Activated CD8-positive, alpha-beta T cell treated with anti-CD3 and anti-CD28 coated beads, Interleukin-2, amount 10 ng/mL, durations not matched to agents 7 days and 5 days (primary cell): ENCODE data around the gene GADD45A. TPM values are rescaled to one million over a fixed set of nuclear protein-coding genes. Genes with fewer than 3 reads are reported as not detected.

Experiments
- ATAC-seq: fragments of 150-1000 bp; cut with Tn5 transposase; one replicate; pipeline ENCODE4 v1.10.0; 2021; ENCODE audit warnings: moderate library complexity
- CTCF ChIA-PET: fragments of 350-600 bp; sonication (Branson Sonifier 250); formaldehyde crosslinking; loops from one replicate; lab custom pipeline; 2021; ENCODE audit warnings: antibody characterized with exemption; lab: Charles Lee
- POLR2A ChIA-PET: fragments of 350-600 bp; sonication (Branson Sonifier 250); formaldehyde crosslinking; loops from one replicate; lab custom pipeline; 2021; ENCODE audit warnings: antibody characterized with exemption; lab: Charles Lee
- DNase-seq: peaks from one replicate; pipeline ENCODE4 v3.0.0-alpha.2; 2020
- H3K27ac Mint-ChIP-seq: one replicate; pipeline ENCODE4 v1.8.0; 2021; ENCODE audit warnings: mild to moderate bottlenecking, mixed read lengths
- H3K27me3 Mint-ChIP-seq: one replicate; pipeline ENCODE4 v1.8.0; 2021; ENCODE audit warnings: low read depth, mixed read lengths
- H3K36me3 Mint-ChIP-seq: one replicate; pipeline ENCODE4 v1.8.0; 2021; ENCODE audit warnings: low read depth, mixed read lengths
- H3K4me1 Mint-ChIP-seq: one replicate; pipeline ENCODE4 v1.8.0; 2021; ENCODE audit warnings: low read depth, mixed read lengths
- H3K4me3 Mint-ChIP-seq: one replicate; pipeline ENCODE4 v1.8.0; 2021; ENCODE audit warnings: mild to moderate bottlenecking, mixed read lengths
- H3K9me3 Mint-ChIP-seq: one replicate; pipeline ENCODE4 v1.8.0; 2022; ENCODE audit warnings: mixed read lengths; ENCODE audit not compliant: insufficient read depth
- total RNA-seq, 2 experiments: library from RNA; stranded (reverse); gene quantifications; one replicate each; pipeline ENCODE4 v1.2.3, GENCODE V29; 2021

The GADD45A gene
- total RNA-seq, 2 experiments from 2014 or later, result 17.9 to 21.7 TPM

- DNase-seq (no peak), ATAC-seq (no peak)
- Mint-ChIP-seq H3K4me3 (no peak overlapping the region), H3K36me3 (peaks cover 40% of the 10 kb centered on the region), H3K9me3 (no peaks in the 10 kb centered on the region), H3K4me1 (peaks cover 23% of the 10 kb centered on the region), H3K27ac (no peak overlapping the region), H3K27me3 (no peaks in the 10 kb centered on the region)
- POLR2A ChIA-PET, result no interaction called here
- CTCF ChIA-PET, result interaction anchor here (1.0 to 3.2 kb wide), 2 partner anchors 19 to 70 kb away, joined by 3 to 11 read pairs; no protein-coding TSS in a partner anchor
These were observed 5.4 kb downstream of the GADD45A start for GRCh38 chr1:67690411-67690810.

- ChIA-PET CTCF (interaction anchor here (1.1 to 3.2 kb wide), 3 partner anchors 62 to 130 kb away, joined by 3 to 11 read pairs (median 3); no protein-coding TSS in a partner anchor), POLR2A (interaction anchor here (0.5 kb wide), 1 partner anchor 522 kb away, joined by 3 read pairs; no protein-coding TSS in a partner anchor)
- Mint-ChIP-seq H3K27me3 (no peaks in the 10 kb centered on the region), H3K9me3 (no peaks in the 10 kb centered on the region), H3K36me3 (peaks cover 37% of the 10 kb centered on the region), H3K27ac (no peak overlapping the region), H3K4me3 (no peak overlapping the region), H3K4me1 (peaks cover 21% of the 10 kb centered on the region)
- DNase-seq (peak; percentile 14), ATAC-seq (no peak)
These were observed 6.7 kb downstream of the GADD45A start for GRCh38 chr1:67691712-67692111.

- no peak for ATAC-seq
- CTCF ChIA-PET, result no interaction called here
- no peak for DNase-seq
- Mint-ChIP-seq H3K4me1 (no peaks in the 10 kb centered on the region), H3K27ac (no peak overlapping the region), H3K36me3 (peaks cover 7% of the 10 kb centered on the region), H3K27me3 (no peaks in the 10 kb centered on the region), H3K4me3 (no peak overlapping the region), H3K9me3 (no peaks in the 10 kb centered on the region)
- POLR2A ChIA-PET, result interaction anchor here (1.4 kb wide), 1 partner anchor 11 kb away, joined by 4 read pairs; the partner anchor contains the start of gene GADD45A
These were observed 11.0 kb downstream of the GADD45A start for GRCh38 chr1:67695963-67696362.

GRCh38 chr1:67696708-67697107 is 11.7 kb downstream of the GADD45A start:
- Mint-ChIP-seq H3K27ac (no peak overlapping the region), H3K4me1 (no peaks in the 10 kb centered on the region), H3K27me3 (no peaks in the 10 kb centered on the region), H3K36me3 (peaks cover 6% of the 10 kb centered on the region), H3K9me3 (no peaks in the 10 kb centered on the region), H3K4me3 (no peak overlapping the region)
- peak; percentile 4 for DNase-seq
- ChIA-PET CTCF (no interaction called here), POLR2A (interaction anchor here (1.4 kb wide), 1 partner anchor 11 kb away, joined by 4 read pairs; the partner anchor contains the start of gene GADD45A)
- no peak for ATAC-seq

GRCh38 chr1:67700220-67700619 is 15.2 kb downstream of the GADD45A start:
- no peak overlapping the region for H3K27ac Mint-ChIP-seq
- no peaks in the 10 kb centered on the region for H3K36me3 Mint-ChIP-seq
- H3K9me3 Mint-ChIP-seq, result no peaks in the 10 kb centered on the region
- no peaks in the 10 kb centered on the region for H3K4me1 Mint-ChIP-seq
- H3K4me3 Mint-ChIP-seq, result no peak overlapping the region
- DNase-seq (no peak), ATAC-seq (no peak)
- H3K27me3 Mint-ChIP-seq, result peaks cover 2% of the 10 kb centered on the region
- ChIA-PET CTCF (no interaction called here), POLR2A (interaction anchor here (1.9 kb wide), 1 partner anchor 15 kb away, joined by 7 read pairs; the partner anchor contains the start of gene GADD45A)

- no peaks in the 10 kb centered on the region for H3K4me1 Mint-ChIP-seq
- ATAC-seq (peak; percentile 47), DNase-seq (no peak)
- no peak overlapping the region for H3K4me3 Mint-ChIP-seq
- CTCF ChIA-PET, result interaction anchor here (0.7 kb wide), 1 partner anchor 42 kb away, joined by 3 read pairs; no protein-coding TSS in a partner anchor
- H3K36me3 Mint-ChIP-seq, result no peaks in the 10 kb centered on the region
- H3K27me3 Mint-ChIP-seq, result peaks cover 2% of the 10 kb centered on the region
- no peak overlapping the region for H3K27ac Mint-ChIP-seq
- POLR2A ChIA-PET, result interaction anchor here (0.5 to 1.9 kb wide), 2 partner anchors 16 to 88 kb away, joined by 3 to 7 read pairs; partner anchors contain the start of gene GADD45A
- no peaks in the 10 kb centered on the region for H3K9me3 Mint-ChIP-seq
These were observed 15.8 kb downstream of the GADD45A start for GRCh38 chr1:67700692-67701410.

- Mint-ChIP-seq H3K4me1 (no peaks in the 10 kb centered on the region), H3K36me3 (no peaks in the 10 kb centered on the region), H3K9me3 (no peaks in the 10 kb centered on the region), H3K27ac (no peak overlapping the region), H3K27me3 (peaks cover 2% of the 10 kb centered on the region), H3K4me3 (no peak overlapping the region)
- DNase-seq (no peak), ATAC-seq (no peak)
- ChIA-PET POLR2A (interaction anchor here (0.9 to 1.9 kb wide), 2 partner anchors 13 to 17 kb away, joined by 3 to 7 read pairs; partner anchors contain the start of gene GADD45A), CTCF (interaction anchor here (1.5 to 2.4 kb wide), 2 partner anchors 58 to 141 kb away, joined by 4 to 7 read pairs; no protein-coding TSS in a partner anchor)
These were observed 16.9 kb downstream of the GADD45A start for GRCh38 chr1:67701876-67702275.

- DNase-seq (no peak), ATAC-seq (no peak)
- Mint-ChIP-seq H3K27ac (no peak overlapping the region), H3K4me3 (no peak overlapping the region), H3K4me1 (no peaks in the 10 kb centered on the region), H3K27me3 (peaks cover 2% of the 10 kb centered on the region), H3K9me3 (no peaks in the 10 kb centered on the region), H3K36me3 (no peaks in the 10 kb centered on the region)
- POLR2A ChIA-PET, result no interaction called here
- CTCF ChIA-PET, result interaction anchor here (2.4 kb wide), 1 partner anchor 56 kb away, joined by 7 read pairs; no protein-coding TSS in a partner anchor
These were observed 19.4 kb downstream of the GADD45A start for GRCh38 chr1:67704351-67704750.

- CTCF ChIA-PET, result no interaction called here
- H3K9me3 Mint-ChIP-seq, result no peaks in the 10 kb centered on the region
- H3K27ac Mint-ChIP-seq, result no peak overlapping the region
- H3K4me1 Mint-ChIP-seq, result no peaks in the 10 kb centered on the region
- POLR2A ChIA-PET, result no interaction called here
- no peak overlapping the region for H3K4me3 Mint-ChIP-seq
- ATAC-seq (no peak), DNase-seq (no peak)
- no peaks in the 10 kb centered on the region for H3K36me3 Mint-ChIP-seq
- H3K27me3 Mint-ChIP-seq, result peaks cover 2% of the 10 kb centered on the region
These were observed 20.9 kb downstream of the GADD45A start for GRCh38 chr1:67705735-67706453.

- POLR2A ChIA-PET, result no interaction called here
- Mint-ChIP-seq H3K36me3 (no peaks in the 10 kb centered on the region), H3K9me3 (no peaks in the 10 kb centered on the region)
These were observed 23.6 kb downstream of the GADD45A start for GRCh38 chr1:67708606-67709005.

GRCh38 chr1:67710417-67710816 is 25.4 kb downstream of the GADD45A start:
- Mint-ChIP-seq H3K4me1 (peaks cover 9% of the 10 kb centered on the region), H3K27me3 (no peaks in the 10 kb centered on the region)
- POLR2A ChIA-PET, result no interaction called here

More at GRCh38 chr1:67708606-67709005, 23.6 kb downstream of the GADD45A start:
- no peak overlapping the region for H3K4me3 Mint-ChIP-seq
- no peak for ATAC-seq
- peaks cover 9% of the 10 kb centered on the region for H3K4me1 Mint-ChIP-seq
- CTCF ChIA-PET, result interaction anchor here (0.9 kb wide), 1 partner anchor 52 kb away, joined by 3 read pairs; no protein-coding TSS in a partner anchor
- DNase-seq, result no peak
- H3K27ac Mint-ChIP-seq, result no peak overlapping the region
- peaks cover under 1% of the 10 kb centered on the region for H3K27me3 Mint-ChIP-seq

More at GRCh38 chr1:67710417-67710816, 25.4 kb downstream of the GADD45A start:
- Mint-ChIP-seq H3K9me3 (no peaks in the 10 kb centered on the region), H3K4me3 (no peak overlapping the region), H3K27ac (no peak overlapping the region), H3K36me3 (no peaks in the 10 kb centered on the region)
- no peak for ATAC-seq
- CTCF ChIA-PET, result no interaction called here
- DNase-seq, result no peak
